HTR-8/SVneo (cell line): ENCODE measurements around the gene CD48.

Experiments
- DNase-seq: peaks from one replicate; pipeline ENCODE4 v3.0.0; 2011; ENCODE audit warnings: low spot score, mixed read lengths; ENCODE audit not compliant: insufficient read length
- FAIRE-seq: peaks from 2 replicates; lab custom pipeline; 2011; peaks lifted over from hg19 to GRCh38; lab: Jason Lieb, UNC

The CD48 gene, protein sequence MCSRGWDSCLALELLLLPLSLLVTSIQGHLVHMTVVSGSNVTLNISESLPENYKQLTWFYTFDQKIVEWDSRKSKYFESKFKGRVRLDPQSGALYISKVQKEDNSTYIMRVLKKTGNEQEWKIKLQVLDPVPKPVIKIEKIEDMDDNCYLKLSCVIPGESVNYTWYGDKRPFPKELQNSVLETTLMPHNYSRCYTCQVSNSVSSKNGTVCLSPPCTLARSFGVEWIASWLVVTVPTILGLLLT

DNA sequence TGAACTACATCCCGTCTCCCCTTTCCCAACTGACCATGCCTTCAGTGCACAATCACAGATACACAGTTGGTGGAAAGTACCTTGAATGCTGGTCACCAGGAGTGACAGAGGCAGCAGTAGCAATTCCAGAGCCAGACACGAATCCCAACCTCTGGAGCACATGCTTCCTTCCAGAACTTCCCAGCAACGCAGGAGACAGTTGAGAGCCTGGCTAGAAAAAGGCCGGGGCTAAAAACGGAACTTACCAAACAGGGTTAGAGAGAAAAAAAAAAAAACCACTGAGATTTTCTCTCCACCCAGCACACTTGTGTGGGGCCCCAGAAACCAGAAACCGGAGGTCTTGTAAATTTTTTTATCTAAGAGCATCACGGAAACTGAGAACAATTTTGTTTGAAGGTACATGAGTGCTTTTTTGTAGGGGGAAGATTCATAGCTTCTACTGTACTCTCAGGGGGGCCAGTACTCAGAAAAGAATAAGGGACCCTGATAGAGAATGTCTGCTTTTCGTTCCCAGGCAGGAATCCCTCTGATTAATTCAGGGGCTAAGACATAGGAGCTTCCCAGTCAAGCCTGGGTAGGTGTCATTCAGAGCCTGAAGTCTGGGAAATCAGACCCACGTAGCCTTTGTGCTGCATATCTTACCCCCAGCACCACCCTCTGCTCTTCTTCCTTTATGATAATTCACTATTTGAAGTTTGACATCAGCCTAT is at the start of gene CD48:
CD48 (minus strand) TSS at position 221 of the 710 bp plus-strand sequence; CDS start at position 162, 59 bp downstream.
- FAIRE-seq (no peak), DNase-seq (no peak)

DNA sequence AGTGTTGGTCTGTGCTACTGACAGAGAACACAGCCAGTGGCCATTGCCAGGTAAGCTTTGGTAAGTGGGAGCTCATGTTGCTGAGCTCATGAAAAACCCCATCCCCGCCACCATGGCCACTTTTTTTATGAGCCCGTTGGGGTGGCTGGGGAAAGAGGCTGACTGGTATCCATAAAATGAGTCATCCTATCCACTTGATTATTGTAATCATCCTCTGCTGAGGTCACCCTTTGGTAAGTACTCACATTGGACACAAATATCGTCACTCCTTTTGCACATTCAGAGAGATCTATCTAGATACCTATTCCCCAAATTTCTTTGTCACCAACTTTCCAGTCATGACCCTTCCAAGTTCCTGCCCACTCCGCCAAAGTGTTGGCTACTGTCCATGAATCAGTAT is 49.4 kb upstream of the CD48 start:
- FAIRE-seq (no peak), DNase-seq (no peak)

DNA sequence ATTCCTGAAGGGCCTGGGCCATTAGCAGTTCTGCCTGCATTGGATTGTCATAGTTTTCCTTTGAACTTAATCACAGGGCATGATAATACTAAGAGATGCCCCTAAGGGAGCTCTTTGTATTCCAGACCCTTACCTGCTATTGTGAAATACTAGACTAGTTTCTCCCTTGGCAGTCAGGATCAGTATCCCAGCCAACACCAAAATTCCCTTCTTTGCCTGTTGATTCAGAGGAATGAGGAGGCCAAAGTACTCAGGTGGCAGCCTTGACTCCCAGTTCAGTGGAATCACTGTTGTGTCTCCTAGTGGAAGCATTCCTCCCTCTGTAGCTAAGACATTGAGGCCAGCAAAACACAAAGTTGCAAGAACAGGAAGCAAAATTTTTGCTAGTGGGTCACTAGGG is 48.1 kb upstream of the CD48 start:
- FAIRE-seq (no peak), DNase-seq (no peak)

DNA sequence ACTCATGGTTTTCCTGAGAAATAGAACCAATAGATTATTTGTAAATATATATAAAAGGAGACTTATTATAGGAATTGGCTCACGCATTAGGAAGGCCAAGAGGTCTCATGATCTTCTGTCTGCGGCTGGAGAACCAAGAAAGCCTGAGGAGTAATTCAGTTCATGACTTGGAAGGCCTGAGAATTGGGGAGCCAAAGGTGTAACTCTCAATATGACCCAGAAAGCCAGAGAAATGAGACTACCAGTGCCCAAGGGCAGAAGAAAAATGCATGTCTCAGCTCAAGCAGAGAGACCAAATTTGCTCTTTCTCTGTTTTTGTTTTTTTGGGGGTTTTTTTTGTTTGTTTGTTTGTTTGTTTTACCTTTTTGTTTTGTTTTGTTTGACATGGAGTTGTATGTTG is 46.9 kb upstream of the CD48 start:
- FAIRE-seq (no peak), DNase-seq (no peak)

DNA sequence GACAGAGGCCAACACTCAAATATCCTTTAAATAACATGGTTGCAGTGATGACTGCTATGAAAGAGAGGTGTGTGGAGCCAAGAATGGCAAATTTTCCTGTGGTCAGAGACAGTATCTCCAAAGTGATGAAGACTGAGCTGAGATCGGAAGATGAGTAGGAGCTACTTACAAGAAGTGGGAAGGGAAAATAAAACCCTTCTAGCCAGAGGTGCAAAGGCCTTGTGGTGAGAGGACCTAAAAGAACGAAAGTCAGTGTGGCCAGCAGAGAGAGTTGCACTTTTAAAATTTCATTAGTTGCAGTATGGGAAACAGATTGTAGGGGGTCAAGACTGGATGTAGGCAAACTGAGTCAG is 45.2 kb upstream of the CD48 start:
- DNase-seq = no peak
- FAIRE-seq = no peak

DNA sequence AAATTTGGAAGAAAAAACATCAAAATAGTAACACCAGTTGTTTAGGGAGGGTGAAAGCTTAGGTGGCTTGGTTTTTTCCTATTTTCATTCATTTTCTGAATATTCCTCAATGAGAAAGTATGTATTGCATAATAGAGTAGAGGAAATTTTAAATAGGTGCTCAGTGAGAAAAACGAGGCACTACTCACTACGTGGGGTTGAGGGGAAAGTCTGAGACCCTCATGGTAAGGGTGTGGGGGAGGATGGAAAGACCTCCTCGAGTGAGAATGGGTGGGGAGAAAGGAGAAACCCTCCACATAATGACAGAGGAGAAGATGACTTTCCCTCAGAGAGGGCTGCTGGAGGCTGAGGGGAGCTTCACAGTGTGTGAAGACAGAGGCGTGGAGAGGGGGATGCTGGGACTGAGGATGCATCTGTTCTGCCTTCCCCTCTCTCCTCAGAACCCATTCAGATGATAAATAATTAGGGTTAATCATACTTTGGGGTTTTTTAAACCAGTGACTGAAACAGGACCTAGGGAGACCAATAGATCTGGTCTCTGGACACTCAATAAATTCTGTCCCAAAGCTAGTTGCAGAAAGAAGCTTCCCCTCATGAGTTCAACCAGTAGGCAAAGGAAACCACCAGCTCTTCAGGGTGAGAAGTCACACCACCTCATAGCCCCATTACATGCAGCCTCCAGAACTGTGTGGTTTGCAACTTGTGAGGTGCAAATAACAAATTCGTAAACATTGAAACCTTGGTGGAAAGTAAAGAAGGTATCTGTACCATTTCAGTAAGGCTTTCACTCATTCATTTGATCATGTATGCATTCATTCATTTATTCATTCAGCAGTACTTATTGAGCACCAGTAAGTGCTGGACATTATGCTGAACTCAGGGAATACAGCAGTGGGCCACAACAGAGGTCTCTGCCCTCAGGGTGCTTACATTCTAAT is 44.6 kb upstream of the CD48 start:
- no peak for DNase-seq
- no peak for FAIRE-seq

DNA sequence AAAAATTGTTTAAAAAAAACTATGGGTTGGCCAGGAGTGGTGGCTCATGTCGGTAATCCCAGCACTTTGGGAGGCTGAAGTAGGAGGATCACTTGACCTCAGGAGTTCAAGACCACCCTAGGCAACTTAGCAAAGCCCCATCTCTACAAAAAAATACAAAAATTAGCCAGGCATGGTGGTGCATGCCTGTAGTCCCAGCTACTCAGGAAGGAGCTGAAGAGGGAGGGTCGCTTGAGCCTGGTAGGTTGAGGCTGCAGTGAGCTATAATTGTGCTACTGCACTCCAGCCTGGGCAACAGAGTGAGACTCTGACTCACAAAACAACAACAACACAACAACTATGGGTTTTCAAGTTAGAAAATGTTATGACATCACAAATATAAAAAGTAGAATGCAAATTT is 43.8 kb upstream of the CD48 start:
- no peak for FAIRE-seq

DNA sequence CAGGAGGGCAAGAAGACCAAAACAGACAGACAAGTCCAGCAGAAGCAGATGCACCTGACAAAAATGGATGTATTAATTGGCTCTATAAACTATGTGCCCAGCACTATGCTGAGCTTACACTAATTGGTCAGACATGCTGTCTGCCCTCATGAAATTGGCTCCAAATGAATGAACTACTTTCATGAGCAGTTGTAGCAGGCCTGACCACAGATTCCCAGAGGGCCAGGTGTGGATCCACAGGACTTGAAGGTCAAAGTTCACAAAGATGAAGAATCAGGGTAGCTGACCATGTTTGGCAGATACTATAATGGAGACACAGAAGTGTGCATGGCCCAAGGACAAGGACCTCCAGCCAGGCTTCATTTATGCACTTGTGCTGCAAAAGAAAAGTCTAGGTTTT is 42.0 kb upstream of the CD48 start:
- DNase-seq (no peak), FAIRE-seq (no peak)

More for the DNA sequence above, 43.8 kb upstream of the CD48 start:
- DNase-seq = no peak

DNA sequence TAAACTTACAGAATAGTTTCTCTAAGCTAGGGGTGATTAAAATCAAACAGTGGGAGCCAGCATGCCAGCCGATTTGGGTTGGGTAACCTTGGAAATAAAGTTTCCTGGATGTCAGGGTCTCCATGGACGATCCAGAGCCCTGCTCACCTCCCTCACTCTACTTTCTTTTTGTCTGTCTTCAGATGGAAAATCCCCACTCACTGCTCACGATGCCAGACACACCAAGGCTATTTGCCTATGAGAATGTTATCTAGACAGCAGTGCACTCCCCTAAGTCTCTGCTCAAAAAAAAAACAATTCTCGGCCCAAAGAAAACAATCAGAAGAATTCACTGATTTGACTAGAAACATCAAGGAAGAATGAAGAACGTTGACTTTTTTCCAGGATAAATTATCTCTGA is 41.3 kb upstream of the CD48 start:
- no peak for DNase-seq
- FAIRE-seq = no peak

DNA sequence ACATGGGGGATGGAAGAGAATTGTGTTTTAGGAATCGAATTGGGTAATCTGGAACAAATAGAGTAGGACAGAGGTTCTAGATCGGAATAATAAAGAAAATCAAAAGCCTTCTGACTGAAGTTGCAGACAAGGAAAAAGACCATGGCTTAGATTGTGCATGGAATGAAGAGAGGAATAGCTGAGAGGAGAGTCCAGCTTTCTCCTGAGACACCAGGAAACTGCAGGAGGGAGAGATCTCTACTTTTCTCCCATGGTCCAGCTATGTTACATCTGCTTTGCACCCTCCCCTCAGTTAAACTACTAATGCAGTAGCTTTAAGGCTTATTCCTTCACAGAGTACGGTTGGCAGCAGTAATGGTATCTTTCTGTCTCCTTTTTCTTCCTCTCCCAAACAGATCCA is 40.8 kb upstream of the CD48 start:
- no peak for FAIRE-seq
- no peak for DNase-seq

DNA sequence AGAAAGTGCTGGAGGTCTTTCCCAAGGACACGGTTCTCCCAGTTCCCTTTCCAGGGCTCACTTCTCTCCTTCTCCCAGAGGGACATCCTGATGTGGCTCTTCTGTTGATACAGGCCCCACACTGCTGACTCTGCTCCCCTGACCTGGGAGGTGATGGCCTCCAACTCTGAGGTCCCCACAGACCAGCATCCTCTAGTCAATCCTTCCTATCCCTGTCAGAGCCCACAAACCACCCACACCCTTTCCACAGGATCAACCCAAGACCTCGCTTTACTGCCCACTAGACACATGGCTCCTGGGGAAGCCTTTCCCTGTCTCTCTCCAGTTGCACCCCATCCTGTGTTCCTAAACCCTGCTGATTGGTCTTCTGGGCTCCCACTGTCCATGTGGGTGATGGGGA is 39.0 kb upstream of the CD48 start:
- FAIRE-seq (no peak), DNase-seq (no peak)

DNA sequence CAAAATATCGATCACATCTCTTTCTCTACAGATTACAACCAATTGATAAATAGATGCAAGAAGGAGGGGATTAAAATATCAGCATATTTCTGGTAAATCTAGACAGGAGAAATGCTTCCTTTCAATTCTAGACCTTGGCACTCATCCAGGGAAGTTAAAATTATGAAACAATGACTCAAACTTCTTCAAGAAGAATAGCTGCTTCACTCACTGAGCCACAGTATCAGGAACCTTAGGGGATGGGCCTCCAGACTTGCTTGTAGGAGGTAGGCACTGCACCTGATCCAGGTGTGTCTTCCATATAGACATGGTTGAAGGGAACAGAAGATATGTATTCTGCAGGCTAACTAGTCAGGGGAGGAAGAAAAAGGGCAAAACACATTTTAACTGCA is 37.3 kb upstream of the CD48 start:
- FAIRE-seq (no peak), DNase-seq (no peak)

DNA sequence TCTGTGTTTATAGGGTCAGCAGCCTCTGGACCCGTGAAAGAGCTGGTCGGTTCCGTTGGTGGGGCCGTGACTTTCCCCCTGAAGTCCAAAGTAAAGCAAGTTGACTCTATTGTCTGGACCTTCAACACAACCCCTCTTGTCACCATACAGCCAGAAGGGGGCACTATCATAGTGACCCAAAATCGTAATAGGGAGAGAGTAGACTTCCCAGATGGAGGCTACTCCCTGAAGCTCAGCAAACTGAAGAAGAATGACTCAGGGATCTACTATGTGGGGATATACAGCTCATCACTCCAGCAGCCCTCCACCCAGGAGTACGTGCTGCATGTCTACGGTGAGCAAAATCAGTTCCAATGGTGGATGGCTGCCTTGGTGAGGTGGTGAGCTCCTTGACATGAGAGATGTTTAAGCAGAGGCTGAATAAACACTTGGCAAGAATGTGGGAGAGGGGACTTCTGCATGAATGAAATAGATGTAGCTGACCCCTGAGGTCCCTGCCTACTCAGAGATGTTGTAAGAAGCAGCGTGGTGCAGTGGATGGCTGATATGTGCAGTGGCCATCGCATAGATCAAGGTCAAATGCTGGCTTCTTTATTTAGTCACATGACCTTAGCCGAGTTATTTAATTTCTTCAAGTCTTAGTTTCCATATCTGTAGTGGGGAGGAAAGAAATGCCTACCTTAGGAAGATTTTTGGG is 36.7 kb upstream of the CD48 start:
- FAIRE-seq (no peak), DNase-seq (peak; percentile 26)

DNA sequence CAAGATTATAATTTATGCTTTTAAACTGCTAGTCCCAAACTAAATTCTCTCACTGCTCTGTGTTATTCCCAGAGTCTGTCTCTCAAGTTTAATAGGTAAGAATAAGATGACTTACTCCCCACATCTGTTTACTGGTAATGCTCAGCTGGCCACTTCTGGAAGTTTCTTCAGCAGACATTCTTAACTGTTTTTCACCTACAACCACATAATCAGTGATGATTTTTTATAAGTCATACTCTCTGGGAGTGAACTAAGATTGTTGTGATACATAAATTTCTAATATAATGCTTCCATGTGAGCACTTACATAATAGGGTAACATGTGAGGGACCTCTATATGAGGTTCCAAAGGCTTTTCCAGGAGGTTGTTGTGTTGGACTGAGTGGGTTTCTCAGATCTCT is 36.1 kb upstream of the CD48 start:
- FAIRE-seq (no peak), DNase-seq (no peak)

DNA sequence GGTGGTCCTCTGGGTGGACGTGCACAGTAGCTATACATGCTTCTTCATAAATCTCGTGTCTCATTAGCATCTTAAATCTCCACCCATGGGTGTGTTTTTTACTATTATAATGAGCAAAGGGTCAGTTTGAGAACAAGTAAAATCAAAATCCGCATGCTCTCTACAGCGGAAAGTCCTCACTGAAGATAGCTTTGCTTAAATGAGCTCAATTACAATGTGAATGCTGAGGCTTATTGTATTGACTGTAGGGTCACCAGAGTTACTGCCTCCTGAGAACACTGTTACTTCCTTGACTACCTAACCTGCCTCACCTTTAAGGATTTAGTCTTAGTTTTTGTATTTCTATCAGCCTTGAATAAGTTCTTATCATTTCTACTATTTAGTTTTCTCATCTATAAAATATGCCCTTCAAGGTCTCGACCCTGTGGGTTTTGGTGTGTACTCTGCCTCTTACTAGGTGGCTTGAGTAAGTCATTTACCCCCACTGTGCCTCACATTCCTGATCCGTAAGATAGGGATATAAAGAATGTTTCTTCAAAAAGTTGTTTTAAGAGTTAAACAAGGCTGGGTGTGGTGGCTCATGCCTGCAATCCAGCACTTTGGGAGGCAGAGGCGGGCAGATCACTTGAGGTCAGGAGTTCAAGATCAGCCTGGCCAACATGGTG is 35.3 kb upstream of the CD48 start:
- DNase-seq (no peak), FAIRE-seq (no peak)

DNA sequence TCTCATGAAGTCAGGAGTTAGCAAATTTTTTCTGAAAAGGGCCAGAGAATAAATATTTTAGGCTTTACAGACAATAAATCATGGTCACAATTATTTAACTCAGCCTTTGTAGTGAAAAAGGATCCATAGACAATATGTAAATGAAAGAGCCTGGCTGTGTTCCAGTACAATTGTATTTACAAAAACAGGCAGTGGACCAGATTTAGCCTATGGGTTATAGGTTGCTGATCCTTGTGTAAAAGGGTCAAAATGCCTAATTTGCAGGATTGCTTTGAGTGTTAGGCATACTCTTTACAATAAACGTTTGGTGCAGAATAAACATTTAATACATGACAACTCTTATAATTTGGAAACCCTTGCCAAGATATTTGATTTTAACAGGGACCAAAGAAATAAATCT is 33.9 kb upstream of the CD48 start:
- no peak for FAIRE-seq
- no peak for DNase-seq

DNA sequence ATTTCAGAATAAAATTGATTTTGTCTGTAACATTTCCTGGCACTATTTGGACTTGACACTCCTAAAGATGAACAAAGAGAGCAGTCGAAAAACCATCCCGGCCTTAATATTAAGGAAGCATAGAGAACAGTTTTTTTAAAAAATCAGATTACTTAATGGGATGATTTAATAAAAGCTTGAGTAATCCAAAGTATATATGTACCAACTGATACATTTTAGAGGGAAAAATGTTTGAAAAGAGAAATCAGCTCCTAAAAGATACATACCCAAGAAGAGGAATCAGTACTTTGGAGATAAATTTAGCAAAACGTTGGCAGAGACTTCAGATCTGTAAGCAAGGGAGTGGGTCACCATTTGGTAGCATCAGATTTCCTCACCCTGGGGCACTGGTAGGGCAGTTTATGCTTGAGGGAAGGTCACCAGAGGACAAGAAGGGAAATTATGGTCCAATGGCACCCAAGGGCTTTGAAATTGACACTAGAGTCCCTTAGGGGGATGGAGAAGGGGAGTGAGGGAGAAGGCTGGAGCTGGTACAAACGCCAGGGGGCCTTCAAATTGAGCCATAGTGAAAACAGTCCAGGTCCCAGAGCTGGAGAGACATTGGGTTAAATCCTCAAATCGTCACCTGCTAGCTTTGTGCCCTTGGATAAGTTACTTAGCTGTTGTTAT is 33.4 kb upstream of the CD48 start:
- FAIRE-seq (no peak), DNase-seq (no peak)

DNA sequence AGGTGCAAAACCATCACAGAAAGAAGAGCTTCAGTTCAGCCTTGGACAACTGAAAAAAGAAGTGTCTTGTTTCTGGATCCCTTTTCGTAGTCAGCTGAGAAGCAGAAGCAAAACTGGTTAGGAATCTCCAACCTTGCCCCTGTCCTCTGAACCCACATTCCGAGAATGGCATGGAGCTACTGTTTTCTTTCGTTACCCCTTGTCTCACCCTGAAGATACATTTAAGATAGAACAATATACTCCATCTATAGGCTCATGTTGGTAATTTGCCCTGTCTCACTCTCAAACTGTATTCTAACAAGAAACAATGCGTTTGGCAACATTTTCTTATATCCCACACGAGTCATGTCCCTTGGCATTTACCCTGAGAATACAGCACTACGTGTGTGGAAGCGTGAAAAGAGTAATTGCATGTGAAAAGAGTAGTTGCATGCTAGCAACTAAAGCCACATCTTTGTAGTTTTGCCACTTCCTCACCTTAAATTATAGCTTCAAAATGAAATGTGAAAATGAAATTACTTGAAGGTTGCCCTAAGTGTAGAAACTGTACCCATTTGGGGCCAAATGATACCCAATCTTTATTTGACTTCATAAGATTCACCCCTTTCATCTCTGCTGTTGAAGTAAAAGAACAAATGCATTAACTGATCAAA is 32.7 kb upstream of the CD48 start:
- no peak for FAIRE-seq

DNA sequence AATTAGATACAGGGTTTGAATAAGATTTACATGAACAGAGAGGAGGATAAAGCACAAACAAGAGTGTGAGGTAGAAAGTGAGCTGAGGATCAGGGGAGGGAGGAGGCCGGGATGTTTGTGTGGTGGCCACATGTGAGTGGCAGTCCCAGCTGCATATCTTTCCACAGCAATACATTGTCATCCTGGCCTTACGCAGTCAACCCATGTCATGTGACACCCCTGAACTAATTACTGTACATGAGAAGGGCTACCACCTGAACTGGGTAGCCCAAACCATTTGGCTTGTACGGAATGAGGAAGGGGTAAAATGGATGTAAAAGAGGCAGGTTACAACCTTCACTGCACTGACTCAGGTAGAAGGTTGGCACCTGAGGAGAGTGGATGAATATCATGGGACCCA is 31.6 kb upstream of the CD48 start:
- FAIRE-seq (no peak), DNase-seq (no peak)

More for the DNA sequence above, 32.7 kb upstream of the CD48 start:
- no peak for DNase-seq
